Smooth muscle cell (in vitro differentiated cells): ENCODE results near the gene KLHDC7A. TPM values are rescaled to one million over a fixed set of nuclear protein-coding genes. Genes with fewer than 3 reads are reported as not detected.

ENCODE experiments used
- DNase-seq: peaks from one replicate; lab custom pipeline; 2025; ENCODE audit not compliant: unreplicated experiment; lab: John Stamatoyannopoulos, UW
- H2AFZ ChIP-seq: fragments of 200-600 bp; sonication (generic); 2 replicates; pipeline ENCODE4 v1.6.0; 2016; ENCODE audit warnings: antibody characterized with exemption, low read depth, mild to moderate bottlenecking
- H3F3A ChIP-seq: fragments of 200-600 bp; sonication (generic); 2 replicates; pipeline ENCODE4 v1.6.0; 2017; ENCODE audit warnings: antibody characterized with exemption, low read depth
- H3K27ac ChIP-seq: fragments of 200-600 bp; sonication (generic); 2 replicates; pipeline ENCODE4 v1.5.1; 2016; ENCODE audit warnings: low read depth, mild to moderate bottlenecking
- H3K27me3 ChIP-seq: fragments of 200-600 bp; sonication (generic); 2 replicates; pipeline ENCODE4 v1.6.1; 2016; ENCODE audit warnings: low read depth, mild to moderate bottlenecking
- H3K36me3 ChIP-seq: fragments of 200-600 bp; sonication (generic); 2 replicates; pipeline ENCODE4 v1.5.1; 2016; ENCODE audit warnings: low read depth
- H3K4me1 ChIP-seq: fragments of 200-600 bp; sonication (generic); 2 replicates; pipeline ENCODE4 v1.5.1; 2016; ENCODE audit warnings: low read depth
- H3K4me2 ChIP-seq: fragments of 200-600 bp; sonication (generic); 2 replicates; pipeline ENCODE4 v1.6.0; 2016; ENCODE audit warnings: mild to moderate bottlenecking
- H3K4me3 ChIP-seq: fragments of 200-600 bp; sonication (generic); 2 replicates; pipeline ENCODE4 v1.5.1; 2016; ENCODE audit warnings: mild to moderate bottlenecking
- H3K79me2 ChIP-seq: fragments of 200-600 bp; sonication (generic); 2 replicates; pipeline ENCODE4 v1.6.0; 2016; ENCODE audit warnings: low read depth, mild to moderate bottlenecking
- H3K9ac ChIP-seq: fragments of 200-600 bp; sonication (generic); 2 replicates; pipeline ENCODE4 v1.6.0; 2016; ENCODE audit warnings: low read depth
- H3K9me3 ChIP-seq: fragments of 200-600 bp; sonication (generic); replicated peaks from 2 replicates; pipeline ENCODE4 v1.5.1; 2016; ENCODE audit warnings: low read depth
- H4K20me1 ChIP-seq: fragments of 200-600 bp; sonication (generic); 2 replicates; pipeline ENCODE4 v1.6.0; 2016; ENCODE audit warnings: low read depth
- WGBS: methylation state at CpG from one replicate; pipeline ENCODE4 v1.1.7; 2016; ENCODE audit warnings: low lambda C conversion rate; 5-methylcytosine and 5-hydroxymethylcytosine counted together
- polyA plus RNA-seq: library from polyadenylated mRNA; unstranded; fragments of >200 nt; fragmentation: Nextera tagmentation; extraction: Ambion mirVana; gene quantifications from 2 replicates; pipeline ENCODE4 v1.2.1, GENCODE V29; 2016
- small RNA-seq: library from RNA; depleted of rRNA; stranded (forward); fragments of <200 nt; gene quantifications from one replicate; pipeline ENCODE3, GENCODE V24; 2014
- total RNA-seq: library from RNA; depleted of rRNA; stranded (reverse); fragments of >200 nt; gene quantifications from 2 replicates; pipeline ENCODE4 v1.2.3, GENCODE V29; 2014
- TF ChIP-seq, protein P1 (sequence below): fragments of 200-600 bp; sonication (generic); IDR thresholded peaks from 2 replicates; pipeline ENCODE4 v1.5.1; 2017; ENCODE audit warnings: borderline replicate concordance, mild to moderate bottlenecking, antibody characterized with exemption; ENCODE audit not compliant: insufficient read depth, poor library complexity, severe bottlenecking

The KLHDC7A gene
- total and polyA plus RNA-seq, 2 experiments from 2014 or later: 0.41 TPM; not detected in 1

DNA sequence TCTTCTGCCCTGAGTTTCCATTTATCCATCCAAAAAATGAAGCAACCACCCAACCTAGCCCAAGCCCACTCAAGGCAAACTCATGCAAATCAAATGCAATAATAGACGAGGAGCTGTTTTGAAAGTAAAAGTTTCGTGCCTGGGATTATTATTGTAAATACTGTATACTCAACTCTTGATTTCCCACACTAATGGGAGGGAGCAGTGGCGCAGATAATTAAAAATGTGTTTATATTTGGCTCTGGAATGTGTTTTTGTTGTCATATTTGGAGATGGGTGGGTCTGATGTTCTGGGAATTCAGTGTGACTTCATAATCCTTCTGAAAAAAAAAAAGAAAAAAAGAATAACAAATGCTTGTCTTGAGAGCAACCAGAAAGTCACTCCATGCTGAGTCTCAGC is 52.5 kb downstream of the KLHDC7A start:
- Histone ChIP-seq H3K4me1 (no peaks in the 10 kb centered on the region), H3K9ac (no peak overlapping the region), H3F3A (no peaks in the 10 kb centered on the region), H3K4me2 (no peak overlapping the region), H2AFZ (no peak overlapping the region), H3K27me3 (peaks cover 74% of the 10 kb centered on the region), H3K27ac (no peak overlapping the region), H3K79me2 (no peaks in the 10 kb centered on the region), H3K36me3 (no peaks in the 10 kb centered on the region), H3K4me3 (no peak overlapping the region), H3K9me3 (no peaks in the 10 kb centered on the region), H4K20me1 (no peaks in the 10 kb centered on the region)
- WGBS: 85% methylated on average over 3 of the region's 3 CpGs
- DNase-seq: no peak
- TF ChIP-seq, protein P1, sequence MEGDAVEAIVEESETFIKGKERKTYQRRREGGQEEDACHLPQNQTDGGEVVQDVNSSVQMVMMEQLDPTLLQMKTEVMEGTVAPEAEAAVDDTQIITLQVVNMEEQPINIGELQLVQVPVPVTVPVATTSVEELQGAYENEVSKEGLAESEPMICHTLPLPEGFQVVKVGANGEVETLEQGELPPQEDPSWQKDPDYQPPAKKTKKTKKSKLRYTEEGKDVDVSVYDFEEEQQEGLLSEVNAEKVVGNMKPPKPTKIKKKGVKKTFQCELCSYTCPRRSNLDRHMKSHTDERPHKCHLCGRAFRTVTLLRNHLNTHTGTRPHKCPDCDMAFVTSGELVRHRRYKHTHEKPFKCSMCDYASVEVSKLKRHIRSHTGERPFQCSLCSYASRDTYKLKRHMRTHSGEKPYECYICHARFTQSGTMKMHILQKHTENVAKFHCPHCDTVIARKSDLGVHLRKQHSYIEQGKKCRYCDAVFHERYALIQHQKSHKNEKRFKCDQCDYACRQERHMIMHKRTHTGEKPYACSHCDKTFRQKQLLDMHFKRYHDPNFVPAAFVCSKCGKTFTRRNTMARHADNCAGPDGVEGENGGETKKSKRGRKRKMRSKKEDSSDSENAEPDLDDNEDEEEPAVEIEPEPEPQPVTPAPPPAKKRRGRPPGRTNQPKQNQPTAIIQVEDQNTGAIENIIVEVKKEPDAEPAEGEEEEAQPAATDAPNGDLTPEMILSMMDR: no peak

DNA sequence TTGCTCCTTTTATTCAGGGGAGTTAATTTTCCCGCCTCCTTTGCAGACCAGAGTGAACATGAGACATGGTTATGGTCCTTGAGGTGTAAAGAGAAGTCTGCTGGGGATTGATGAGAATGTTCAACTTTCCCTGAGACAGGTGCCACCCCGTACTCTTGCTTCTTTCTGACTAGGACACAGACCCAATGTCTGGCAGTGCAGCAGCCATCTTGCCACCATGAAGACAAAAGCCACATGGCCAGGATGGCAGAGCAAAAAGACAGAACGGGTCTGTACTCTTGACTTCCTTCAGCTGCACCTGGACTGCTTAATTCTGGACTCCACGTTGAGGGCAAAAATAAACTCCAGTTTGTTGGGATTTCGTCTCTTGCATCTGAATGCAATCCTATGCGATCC is 54.1 kb downstream of the KLHDC7A start:
- no peaks in the 10 kb centered on the region for H3K79me2 ChIP-seq
- H3K4me3 ChIP-seq: no peak overlapping the region
- H3F3A ChIP-seq: no peaks in the 10 kb centered on the region
- H4K20me1 ChIP-seq: no peaks in the 10 kb centered on the region
- H3K9me3 ChIP-seq: no peaks in the 10 kb centered on the region
- TF ChIP-seq, protein P1: no peak
- H3K27me3 ChIP-seq: peaks cover 75% of the 10 kb centered on the region
- H3K27ac ChIP-seq: no peak overlapping the region
- H3K4me1 ChIP-seq: no peaks in the 10 kb centered on the region
- no peaks in the 10 kb centered on the region for H3K36me3 ChIP-seq
- no peak overlapping the region for H2AFZ ChIP-seq
- 88% methylated on average over 6 of the region's 6 CpGs for WGBS
- DNase-seq: no peak
- H3K4me2 ChIP-seq: no peak overlapping the region
- H3K9ac ChIP-seq: no peak overlapping the region

Small RNA genes within 50 kb of the gene (small RNA-seq; reads per million reads assigned to genes)
- not detected for gene DYNLL1P3

Other genes with a start within 250 kb of the KLHDC7A start
- gene PAX7, start 149.9 kb downstream of the KLHDC7A start, total RNA-seq: not detected in 2 replicates
- not detected in 2 replicates for gene PAX7, start 149.9 kb downstream of the KLHDC7A start, polyA plus RNA-seq